ENCODE measurements around the gene HRH2.

GRCh38 chr5:175629261-175629660 lies 28.6 kb upstream of the HRH2 start:
- TF ChIP-seq EZH2 (IDR thresholded peaks at IDR 0.05; ENCODE audit: borderline replicate concordance, low read length) (no peak), CTCF (IDR thresholded peaks at IDR 0.05; ENCODE audit: low read length) (no peak)

Measured in OCI-LY1 (cell line).